GM12878 (cell line): ENCODE measurements around the gene VIL1. TPM values are rescaled to one million over a fixed set of nuclear protein-coding genes. Genes with fewer than 3 reads are reported as not detected.

Source experiments
- ATAC-seq: fragments of 200-7000 bp; cut with Tn5 transposase; 3 replicates; pipeline ENCODE4 v1.9.1; 2020; ENCODE audit warnings: mild to moderate bottlenecking, moderate library complexity
- BruUV-seq: library from RNA; stranded (reverse); fragments of 400-500 nt; replicated peaks from 2 replicates; lab custom pipeline; 2021; lab: Mats Ljungman, UMichigan
- CTCF ChIA-PET: fragments of 300-600 bp; sonication (Branson Sonifier 250); formaldehyde crosslinking; extraction: SDS; loops from one replicate; lab custom pipeline; 2021; ENCODE audit warnings: inconsistent platforms; lab: Yijun Ruan, JAX
- POLR2A ChIA-PET: fragments of 350-600 bp; formaldehyde crosslinking; extraction: SDS; loops from one replicate; lab custom pipeline; 2021; ENCODE audit warnings: inconsistent platforms; lab: Charles Lee
- RAD21 ChIA-PET: fragments of 300-600 bp; sonication (Branson Sonifier 250); formaldehyde crosslinking; loops from one replicate; lab custom pipeline; 2023; ENCODE audit warnings: antibody characterized with exemption; ENCODE audit not compliant: unreplicated experiment; lab: Charles Lee
- SMC1A ChIA-PET: fragments of 300-600 bp; sonication (Branson Sonifier 250); formaldehyde crosslinking; loops from one replicate; lab custom pipeline; 2023; ENCODE audit not compliant: unreplicated experiment, uncharacterized antibody; lab: Charles Lee
- DNase-seq: peaks from one replicate; pipeline ENCODE4 v3.0.0-alpha.2; 2011; ENCODE audit warnings: low read depth, low spot score
- FAIRE-seq: peaks from 3 replicates; lab custom pipeline; 2011; peaks lifted over from hg19 to GRCh38; lab: Jason Lieb, UNC
- H2AFZ ChIP-seq: 2 replicates; pipeline ENCODE4 v1.6.0; 2011; ENCODE audit warnings: low read depth, low read length, control low read depth; ENCODE audit not compliant: control insufficient read depth
- H3K27ac ChIP-seq: 2 replicates; pipeline ENCODE4 v1.5.1; 2011; ENCODE audit warnings: control low read depth; ENCODE audit not compliant: control insufficient read depth, insufficient read depth
- H3K27me3 ChIP-seq, 2 experiments: replicated peaks in 1 of 2; 2 replicates each; pipeline versions ENCODE4 v1.6.0 to v1.6.1; 2011; ENCODE audit warnings: low read length in 1 of 2; ENCODE audit not compliant: control insufficient read depth in 2 of 2, insufficient read depth in 2 of 2
- H3K36me3 ChIP-seq, 2 experiments: 2 replicates each; pipeline ENCODE4 v1.5.1; 2011; ENCODE audit warnings: low read length in 1 of 2; ENCODE audit not compliant: control insufficient read depth in 2 of 2, insufficient read depth in 2 of 2
- H3K4me1 ChIP-seq: 2 replicates; pipeline ENCODE4 v1.6.1; 2011; ENCODE audit warnings: mild to moderate bottlenecking, low read length, moderate library complexity, mixed read lengths; ENCODE audit not compliant: control insufficient read depth, insufficient read depth
- H3K4me2 ChIP-seq: 2 replicates; pipeline ENCODE4 v1.6.0; 2011; ENCODE audit warnings: control low read depth; ENCODE audit not compliant: control insufficient read depth, insufficient read depth
- H3K4me3 ChIP-seq: fragments of 200-600 bp; sonication (generic); 2 replicates; pipeline ENCODE4 v1.5.1; 2016
- H3K79me2 ChIP-seq: 2 replicates; pipeline ENCODE4 v1.6.0; 2011; ENCODE audit warnings: low read length; ENCODE audit not compliant: control insufficient read depth, insufficient read depth
- H3K9ac ChIP-seq: 2 replicates; pipeline ENCODE4 v1.8.0; 2011; ENCODE audit warnings: low read length, control low read depth, mixed read lengths; ENCODE audit not compliant: control insufficient read depth, insufficient read depth
- H3K9me3 ChIP-seq: replicated peaks from 3 replicates; pipeline ENCODE4 v1.5.1; 2011; ENCODE audit warnings: mild to moderate bottlenecking, low read length; ENCODE audit not compliant: control insufficient read depth, insufficient read depth
- H4K20me1 ChIP-seq: 2 replicates; pipeline ENCODE4 v1.6.0; 2011; ENCODE audit not compliant: control insufficient read depth, insufficient read depth
- ATF7 ChIP-seq: fragments of 450-650 bp; IDR thresholded peaks from 2 replicates; pipeline ENCODE4 v1.6.1; 2016; ENCODE audit warnings: low read depth, mild to moderate bottlenecking
- ELK1 ChIP-seq: IDR thresholded peaks from 2 replicates; pipeline ENCODE4 v1.6.1; 2012; ENCODE audit warnings: low read depth, low read length, improper control_type of control experiment
- HCFC1 ChIP-seq: fragments of 150-350 bp; IDR thresholded peaks from 2 replicates; pipeline ENCODE4 v1.6.1; 2014; ENCODE audit warnings: low read length
- HSF1 ChIP-seq: fragments of 150-350 bp; IDR thresholded peaks from 2 replicates; pipeline ENCODE4 v1.6.1; 2014; ENCODE audit warnings: mild to moderate bottlenecking, low read depth, low read length
- MYB ChIP-seq: fragments of 150-350 bp; IDR thresholded peaks from 2 replicates; pipeline ENCODE4 v1.6.1; 2014; ENCODE audit warnings: mild to moderate bottlenecking, low read depth, low read length, borderline replicate concordance
- NBN ChIP-seq: fragments of 450-650 bp; IDR thresholded peaks from 2 replicates; pipeline ENCODE4 v1.6.1; 2016
- REST ChIP-seq: IDR thresholded peaks from 2 replicates; pipeline ENCODE4 v1.6.1; 2012; ENCODE audit warnings: mild to moderate bottlenecking, low read depth, low read length
- SMAD1 ChIP-seq: fragments of 450-650 bp; IDR thresholded peaks from 2 replicates; pipeline ENCODE4 v1.6.1; 2018; ENCODE audit warnings: mild to moderate bottlenecking, low read depth; ENCODE audit not compliant: partially characterized antibody
- TCF3 ChIP-seq: IDR thresholded peaks from 2 replicates; pipeline ENCODE4 v1.6.1; 2012; ENCODE audit warnings: low read depth, mild to moderate bottlenecking, low read length, borderline replicate concordance; ENCODE audit not compliant: insufficient read depth
- WGBS: methylation state at CpG from one replicate; pipeline ENCODE4 v1.1.6; 2016; ENCODE audit warnings: low lambda C conversion rate; ENCODE audit not compliant: insufficient replicate concordance, insufficient coverage; ENCODE audit errors: missing lambda C conversion rate; 5-methylcytosine and 5-hydroxymethylcytosine counted together
- in situ Hi-C: fragments of 300-500 bp; cut with MboI; formaldehyde crosslinking; loops from 9 replicates; pipeline ENCODE4 v1.14.3; 2018; ENCODE audit warnings: mixed read lengths
- intact Hi-C: fragments of 100-400 bp; cut with micrococcal nuclease; formaldehyde crosslinking; loops from one replicate; pipeline ENCODE4 v1.14.2; 2022; ENCODE audit not compliant: unreplicated experiment
- polyA plus RNA-seq, 11 experiments: library from polyadenylated mRNA; depleted of rRNA in 4 of 11; unstranded in 6 of 11; stranded (reverse) in 5 of 11; fragments of >200 nt; fragmentation: Nextera tagmentation in 4 of 11; fragmentation: Illumina TruSeq in 1 of 11; extraction: Ambion mirVana in 4 of 11; extraction: Trizol in 1 of 11; gene quantifications; 1 replicate in 1 of 11; 2 replicates in 10 of 11; pipeline versions ENCODE4 v1.2.1 to v1.2.3, GENCODE V29; 2011 to 2016; ENCODE audit warnings: inconsistent platforms in 2 of 11, missing spikeins in 2 of 11, low read depth in 1 of 11
- total RNA-seq, 4 experiments: library from RNA; depleted of rRNA in 3 of 4; stranded (reverse); fragments of >200 nt in 3 of 4; fragmentation: Illumina TruSeq in 1 of 4; extraction: Trizol in 1 of 4; gene quantifications; 2 replicates each; pipeline versions ENCODE4 v1.2.1 to v1.2.3, GENCODE V29; 2013 to 2021
- TF ChIP-seq, protein P1 (sequence below): fragments of 450-650 bp; formaldehyde crosslinking; IDR thresholded peaks from 2 replicates; pipeline ENCODE4 v1.5.0; 2022; ENCODE audit warnings: mild to moderate bottlenecking, missing genetic modification characterization
- TF ChIP-seq, protein P2 (sequence below): IDR thresholded peaks from 2 replicates; pipeline ENCODE4 v1.6.1; 2012; ENCODE audit warnings: low read depth, low read length, improper control_type of control experiment

Gene VIL1
- total and polyA plus RNA-seq, 10 of the 15 experiments (the other 5 are each of a cell fraction or from before 2014, with no cell fraction given) = 0.03 to 1.9 (median 0.33) TPM

GRCh38 chr2:218396688-218397462 is 22.0 kb upstream of the VIL1 start:
- ATAC-seq (peak; percentile 2), DNase-seq (no peak), FAIRE-seq (peak; percentile 31)
- H3K4me2 ChIP-seq = peak overlapping the region; percentile 100
- peak overlapping the region; percentile 84 for H3K4me3 ChIP-seq
- RAD21 ChIA-PET = interaction anchor here (0.6 to 2.5 kb wide), 12 partner anchors 9 to 502 kb away, joined by 3 to 14 read pairs (median 4); partner anchors contain the start of genes AAMP, PNKD and SLC11A1
- peak overlapping the region; percentile 89 for H3K9ac ChIP-seq
- H3K9me3 ChIP-seq = no peaks in the 10 kb centered on the region
- no peaks in the 10 kb centered on the region for H3K27me3 ChIP-seq
- H3K79me2 ChIP-seq = peaks cover 46% of the 10 kb centered on the region
- CTCF ChIA-PET = interaction anchor here (0.6 to 4.9 kb wide), 14 partner anchors 8 to 174 kb away, joined by 3 to 34 read pairs (median 4); partner anchors contain the start of gene TMBIM1
- POLR2A ChIA-PET = interaction anchor here (0.7 to 2.8 kb wide), 10 partner anchors 8 to 490 kb away, joined by 3 to 19 read pairs (median 6); partner anchors contain the start of genes AAMP and WNT10A
- BruUV-seq = no TSS peak
- H4K20me1 ChIP-seq = peaks cover 4% of the 10 kb centered on the region; the same call in 1 of the 2 replicates
- WGBS = under 1% methylated on average over 27 of the region's 27 CpGs
- peak overlapping the region; percentile 56 for H2AFZ ChIP-seq
- intact Hi-C loops = loop anchor here (1.0 to 5.0 kb wide), 7 partner anchors 30 to 260 kb away; partner anchors contain the start of genes AAMP, ARPC2, BCS1L and CATIP
- SMC1A ChIA-PET = interaction anchor here (0.6 to 2.3 kb wide), 11 partner anchors 64 to 124 kb away, joined by 3 to 8 read pairs (median 3); no protein-coding TSS in a partner anchor
- in situ Hi-C loops = loop anchor here (25.0 kb wide), 1 partner anchor 110 kb away; the partner anchor contains the start of gene TMBIM1
- peaks cover 0 to 4% of the 10 kb centered on the region in 2 experiments; a peak in 1 of 4 replicates for H3K36me3 ChIP-seq
- peaks cover 32% of the 10 kb centered on the region for H3K4me1 ChIP-seq
- peak overlapping the region; percentile 96 for H3K27ac ChIP-seq
- TF ChIP-seq REST (no peak), ELK1 (no peak), NBN (no peak; the same call in 1 of the 2 replicates), HCFC1 (no peak), SMAD1 (no peak), HSF1 (no peak), ATF7 (no peak), MYB (no peak), TCF3 (0 out of 2 replicates have a peak, but pooled peaks have one; percentile 58)
- TF ChIP-seq, protein P1, sequence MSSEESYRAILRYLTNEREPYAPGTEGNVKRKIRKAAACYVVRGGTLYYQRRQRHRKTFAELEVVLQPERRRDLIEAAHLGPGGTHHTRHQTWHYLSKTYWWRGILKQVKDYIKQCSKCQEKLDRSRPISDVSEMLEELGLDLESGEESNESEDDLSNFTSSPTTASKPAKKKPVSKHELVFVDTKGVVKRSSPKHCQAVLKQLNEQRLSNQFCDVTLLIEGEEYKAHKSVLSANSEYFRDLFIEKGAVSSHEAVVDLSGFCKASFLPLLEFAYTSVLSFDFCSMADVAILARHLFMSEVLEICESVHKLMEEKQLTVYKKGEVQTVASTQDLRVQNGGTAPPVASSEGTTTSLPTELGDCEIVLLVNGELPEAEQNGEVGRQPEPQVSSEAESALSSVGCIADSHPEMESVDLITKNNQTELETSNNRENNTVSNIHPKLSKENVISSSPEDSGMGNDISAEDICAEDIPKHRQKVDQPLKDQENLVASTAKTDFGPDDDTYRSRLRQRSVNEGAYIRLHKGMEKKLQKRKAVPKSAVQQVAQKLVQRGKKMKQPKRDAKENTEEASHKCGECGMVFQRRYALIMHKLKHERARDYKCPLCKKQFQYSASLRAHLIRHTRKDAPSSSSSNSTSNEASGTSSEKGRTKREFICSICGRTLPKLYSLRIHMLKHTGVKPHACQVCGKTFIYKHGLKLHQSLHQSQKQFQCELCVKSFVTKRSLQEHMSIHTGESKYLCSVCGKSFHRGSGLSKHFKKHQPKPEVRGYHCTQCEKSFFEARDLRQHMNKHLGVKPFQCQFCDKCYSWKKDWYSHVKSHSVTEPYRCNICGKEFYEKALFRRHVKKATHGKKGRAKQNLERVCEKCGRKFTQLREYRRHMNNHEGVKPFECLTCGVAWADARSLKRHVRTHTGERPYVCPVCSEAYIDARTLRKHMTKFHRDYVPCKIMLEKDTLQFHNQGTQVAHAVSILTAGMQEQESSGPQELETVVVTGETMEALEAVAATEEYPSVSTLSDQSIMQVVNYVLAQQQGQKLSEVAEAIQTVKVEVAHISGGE (CRISPR knock-in tag) = no peak
- TF ChIP-seq, protein P2, sequence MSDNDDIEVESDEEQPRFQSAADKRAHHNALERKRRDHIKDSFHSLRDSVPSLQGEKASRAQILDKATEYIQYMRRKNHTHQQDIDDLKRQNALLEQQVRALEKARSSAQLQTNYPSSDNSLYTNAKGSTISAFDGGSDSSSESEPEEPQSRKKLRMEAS = peak; percentile 25; the same call in 1 of the 2 replicates
